H1 (cell line): ENCODE measurements around the gene MOCS1. TPM values are rescaled to one million over a fixed set of nuclear protein-coding genes. Genes with fewer than 3 reads are reported as not detected.

Experiments
- CTCF ChIA-PET: fragments of 300-600 bp; sonication (Branson Sonifier 250); formaldehyde crosslinking; loops from one replicate; lab custom pipeline; 2021; ENCODE audit not compliant: partially characterized antibody; lab: Charles Lee
- POLR2A ChIA-PET: fragments of 300-600 bp; sonication (Branson Sonifier 250); formaldehyde crosslinking; loops from one replicate; lab custom pipeline; 2021; ENCODE audit warnings: inconsistent platforms; ENCODE audit not compliant: partially characterized antibody; lab: Charles Lee
- DNase-seq, 2 experiments: peaks; one replicate each; pipeline versions ENCODE4 v3.0.0 to v3.0.0-alpha.2; 2010 to 2022; ENCODE audit warnings: low spot score in 2 of 2, low read depth in 1 of 2, mixed read lengths in 1 of 2
- FAIRE-seq: peaks from 2 replicates; lab custom pipeline; 2011; peaks lifted over from hg19 to GRCh38; lab: Jason Lieb, UNC
- H2AFZ ChIP-seq: 2 replicates; pipeline ENCODE4 v1.8.1; 2012; ENCODE audit warnings: low read length, inconsistent platforms
- H2AK5ac ChIP-seq: 2 replicates; pipeline ENCODE4 v1.6.1; 2013; ENCODE audit warnings: low read depth, low read length
- H2BK120ac ChIP-seq: replicated peaks from 2 replicates; pipeline ENCODE3; 2013; ENCODE audit warnings: low read depth, low read length, inconsistent platforms
- H2BK12ac ChIP-seq: 2 replicates; pipeline ENCODE4 v1.6.1; 2013; ENCODE audit warnings: low read depth, low read length
- H2BK15ac ChIP-seq: 2 replicates; pipeline ENCODE4 v1.6.1; 2013; ENCODE audit warnings: low read length
- H2BK20ac ChIP-seq: 2 replicates; pipeline ENCODE4 v1.6.1; 2013; ENCODE audit warnings: low read length
- H2BK5ac ChIP-seq: 2 replicates; pipeline ENCODE4 v1.6.1; 2013; ENCODE audit warnings: low read depth, low read length
- H3K14ac ChIP-seq: 2 replicates; pipeline ENCODE4 v1.6.1; 2013; ENCODE audit warnings: inconsistent platforms; ENCODE audit not compliant: insufficient read length
- H3K18ac ChIP-seq: 2 replicates; pipeline ENCODE4 v1.6.1; 2013; ENCODE audit warnings: low read length; ENCODE audit errors: extremely low read depth
- H3K23ac ChIP-seq: 2 replicates; pipeline ENCODE4 v1.6.1; 2013; ENCODE audit warnings: inconsistent platforms; ENCODE audit not compliant: insufficient read length
- H3K23me2 ChIP-seq: 2 replicates; pipeline ENCODE4 v1.6.1; 2013; ENCODE audit warnings: low read depth, low read length
- H3K27ac ChIP-seq: 2 replicates; pipeline ENCODE4 v1.6.1; 2011; ENCODE audit warnings: low read depth, low read length, inconsistent platforms
- H3K27me3 ChIP-seq, 4 experiments: replicated peaks in 1 of 4; 1 replicate in 1 of 4; 2 replicates in 3 of 4; pipeline versions ENCODE4 v1.6.1 to v1.8.1; 2011 to 2013; ENCODE audit warnings: low read length in 3 of 4, mild to moderate bottlenecking in 3 of 4, inconsistent platforms in 2 of 4, mixed read lengths in 2 of 4, moderate library complexity in 1 of 4; ENCODE audit not compliant: control insufficient read depth in 3 of 4, insufficient read depth in 3 of 4; ENCODE audit errors: extremely low read depth in 1 of 4
- H3K36me3 ChIP-seq, 4 experiments: 2 replicates each; pipeline versions ENCODE4 v1.6.1 to v1.8.1; 2011 to 2013; ENCODE audit warnings: mild to moderate bottlenecking in 4 of 4, low read length in 3 of 4, moderate library complexity in 2 of 4, control low read depth in 1 of 4, inconsistent platforms in 1 of 4; ENCODE audit not compliant: insufficient read depth in 4 of 4, control insufficient read depth in 2 of 4
- H3K4ac ChIP-seq: replicated peaks from 2 replicates; pipeline ENCODE3; 2013; ENCODE audit warnings: low read length, low read depth, mixed read lengths, inconsistent platforms; ENCODE audit not compliant: insufficient read length
- H3K4me1 ChIP-seq, 4 experiments: replicated peaks in 1 of 4; 1 replicate in 1 of 4; 2 replicates in 3 of 4; pipeline versions ENCODE4 v1.6.1 to v1.8.1; 2011 to 2013; ENCODE audit warnings: low read length in 3 of 4, inconsistent platforms in 2 of 4, mixed read lengths in 1 of 4; ENCODE audit not compliant: insufficient read depth in 4 of 4, control insufficient read depth in 3 of 4
- H3K4me2 ChIP-seq, 2 experiments: 2 replicates each; pipeline versions ENCODE4 v1.6.1 to v1.8.1; 2011 to 2013; ENCODE audit warnings: low read depth in 2 of 2, low read length in 2 of 2, control low read depth in 1 of 2, inconsistent platforms in 1 of 2, mild to moderate bottlenecking in 1 of 2; ENCODE audit not compliant: insufficient read depth in 1 of 2
- H3K4me3 ChIP-seq, 4 experiments: fragments of 200-600, 300-600 bp in 1 of 4; sonication (generic), shearing (Covaris generic), sonication (Bioruptor Twin) in 1 of 4; 2 replicates each; pipeline versions ENCODE4 v1.5.1 to v1.8.1; 2011 to 2016; ENCODE audit warnings: low read length in 4 of 4, low read depth in 3 of 4, control low read depth in 2 of 4, inconsistent platforms in 2 of 4, mild to moderate bottlenecking in 2 of 4, mixed read lengths in 1 of 4, moderate library complexity in 1 of 4; ENCODE audit not compliant: insufficient read depth in 2 of 4; ENCODE audit errors: extremely low read depth in 1 of 4
- H3K56ac ChIP-seq: replicated peaks from 2 replicates; pipeline ENCODE3; 2013; ENCODE audit warnings: low read depth, mild to moderate bottlenecking, mixed read lengths, low read length, inconsistent platforms; ENCODE audit not compliant: insufficient read length
- H3K79me1 ChIP-seq: 2 replicates; pipeline ENCODE4 v1.6.1; 2013; ENCODE audit warnings: low read depth, low read length, control low read depth
- H3K79me2 ChIP-seq, 2 experiments: 2 replicates each; pipeline versions ENCODE4 v1.6.1 to v1.8.1; 2012 to 2013; ENCODE audit warnings: low read length in 2 of 2, mild to moderate bottlenecking in 2 of 2, inconsistent platforms in 1 of 2; ENCODE audit not compliant: insufficient read depth in 2 of 2, control insufficient read depth in 1 of 2
- H3K9ac ChIP-seq, 4 experiments: replicated peaks in 1 of 4; 1 replicate in 1 of 4; 2 replicates in 3 of 4; pipeline versions ENCODE4 v1.6.1 to v1.8.1; 2011 to 2013; ENCODE audit warnings: low read depth in 3 of 4, low read length in 3 of 4, control low read depth in 2 of 4, mild to moderate bottlenecking in 2 of 4, moderate library complexity in 2 of 4, inconsistent platforms in 1 of 4; ENCODE audit errors: extremely low read depth in 1 of 4
- H3K9me3 ChIP-seq, 2 experiments: 2 replicates each; pipeline versions ENCODE4 v1.6.1 to v1.8.1; 2012 to 2013; ENCODE audit warnings: mild to moderate bottlenecking in 2 of 2, moderate library complexity in 2 of 2, control low read depth in 1 of 2, inconsistent platforms in 1 of 2, low read depth in 1 of 2, low read length in 1 of 2, mixed read lengths in 1 of 2; ENCODE audit not compliant: insufficient read depth in 2 of 2
- H4K20me1 ChIP-seq, 2 experiments: replicated peaks in 1 of 2; 2 replicates each; pipeline versions ENCODE3 to v1.8.1; 2011 to 2013; ENCODE audit warnings: inconsistent platforms in 2 of 2, low read length in 2 of 2, mild to moderate bottlenecking in 1 of 2; ENCODE audit not compliant: insufficient read depth in 2 of 2, control insufficient read depth in 1 of 2
- H4K5ac ChIP-seq: 2 replicates; pipeline ENCODE4 v1.6.1; 2013; ENCODE audit warnings: low read length, low read depth, mixed read lengths, inconsistent platforms; ENCODE audit not compliant: insufficient read length
- H4K8ac ChIP-seq: 2 replicates; pipeline ENCODE4 v1.8.0; 2013; ENCODE audit warnings: mild to moderate bottlenecking, moderate library complexity, low read length, inconsistent platforms; ENCODE audit not compliant: insufficient read depth; ENCODE audit errors: extremely low read depth
- H4K91ac ChIP-seq: replicated peaks from 2 replicates; pipeline ENCODE3; 2013; ENCODE audit warnings: low read length, mixed read lengths, inconsistent platforms; ENCODE audit not compliant: insufficient read length
- BACH1 ChIP-seq: IDR thresholded peaks from 2 replicates; pipeline ENCODE4 v1.6.1; 2012; ENCODE audit warnings: low read length, improper control_type of control experiment
- CEBPB ChIP-seq: IDR thresholded peaks from 2 replicates; pipeline ENCODE4 v1.6.1; 2012; ENCODE audit warnings: low read depth, low read length
- whole genome bisulfite sequencing, 2 experiments: shearing (Covaris generic) in 1 of 2; methylation state at CpG; one replicate each; pipeline versions ENCODE4 v1.1.6 to v1.1.7; 2013 to 2015; ENCODE audit warnings: low lambda C conversion rate in 2 of 2, mixed read lengths in 2 of 2, inconsistent platforms in 1 of 2, low coverage in 1 of 2, missing lambda C conversion rate in 1 of 2; ENCODE audit not compliant: insufficient replicate concordance in 2 of 2, insufficient coverage in 1 of 2, insufficient read length in 1 of 2; ENCODE audit errors: extremely low coverage in 1 of 2, missing lambda C conversion rate in 1 of 2; 5-methylcytosine and 5-hydroxymethylcytosine counted together
- polyA plus RNA-seq, 7 experiments: library from polyadenylated mRNA; depleted of rRNA in 3 of 7; stranded (reverse) in 5 of 7; unstranded in 2 of 7; fragments of >200 nt in 5 of 7; fragments of 200-250 nt in 2 of 7; gene quantifications; 1 replicate in 5 of 7; 2 replicates in 1 of 7; 4 replicates in 1 of 7; pipeline versions ENCODE4 v1.2.1 to v1.2.3, GENCODE V29; 2011 to 2013; ENCODE audit warnings: missing spikeins in 2 of 7, mixed read lengths in 2 of 7
- total RNA-seq: library from RNA; stranded (reverse); fragmentation: NEBNext Ultra II Directional; extraction: Animal tissue kit (Norgen Biotek cat#: 25700); gene quantifications from 2 replicates; pipeline ENCODE4 v1.2.1, GENCODE V29; 2021
- TF ChIP-seq, protein P1 (sequence below): IDR thresholded peaks from 2 replicates; pipeline ENCODE4 v1.6.1; 2012; ENCODE audit warnings: inconsistent platforms

Gene MOCS1
- total and polyA plus RNA-seq, 2 of the 8 experiments (the other 6 are each of a cell fraction or from before 2014, with no cell fraction given): 13.4 to 19.7 TPM

- Histone ChIP-seq H2AFZ (0 out of 2 replicates have a peak overlapping the region, but pooled peaks have one; percentile 43), H3K9ac (no peak overlapping the region), H2BK5ac (no peak overlapping the region), H4K5ac (no peak overlapping the region), H4K20me1 (no peaks in the 10 kb centered on the region), H3K4ac (no peak overlapping the region), H3K79me2 (no peaks in the 10 kb centered on the region), H3K14ac (no peak overlapping the region), H3K4me2 (no peak overlapping the region), H2BK15ac (no peak overlapping the region), H3K56ac (no peak overlapping the region), H3K23ac (no peak overlapping the region), H3K4me3 (no peak overlapping the region), H3K4me1 (no peaks in the 10 kb centered on the region), H2BK12ac (no peak overlapping the region), H3K18ac (no peak overlapping the region), H3K9me3 (no peaks in the 10 kb centered on the region), H3K79me1 (no peaks in the 10 kb centered on the region), H4K8ac (no peak overlapping the region), H4K91ac (no peak overlapping the region), H2BK20ac (no peak overlapping the region), H2BK120ac (no peak overlapping the region), H3K27me3 (no peaks in the 10 kb centered on the region), H3K36me3 (no peaks in the 10 kb centered on the region), H3K23me2 (no peaks in the 10 kb centered on the region), H3K27ac (no peak overlapping the region), H2AK5ac (no peak overlapping the region)
- TF ChIP-seq BACH1 (no peak), CEBPB (no peak)
- TF ChIP-seq, protein P1, sequence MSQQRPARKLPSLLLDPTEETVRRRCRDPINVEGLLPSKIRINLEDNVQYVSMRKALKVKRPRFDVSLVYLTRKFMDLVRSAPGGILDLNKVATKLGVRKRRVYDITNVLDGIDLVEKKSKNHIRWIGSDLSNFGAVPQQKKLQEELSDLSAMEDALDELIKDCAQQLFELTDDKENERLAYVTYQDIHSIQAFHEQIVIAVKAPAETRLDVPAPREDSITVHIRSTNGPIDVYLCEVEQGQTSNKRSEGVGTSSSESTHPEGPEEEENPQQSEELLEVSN: 0 out of 2 replicates have a peak, but pooled peaks have one; percentile 13
- 74% methylated on average over 6 of the region's 6 CpGs; no CpG with 5 or more reads in 1 of the 2 experiments for WGBS, 2 experiments
- peak; percentile 32 for FAIRE-seq
- POLR2A ChIA-PET: no interaction called here
- no peak for DNase-seq
- CTCF ChIA-PET: no interaction called here
These were observed 29.8 kb upstream of the MOCS1 start for GRCh38 chr6:39964094-39964493.
